Eye (tissue), 1 donor: Measurements from ENCODE around the gene JSRP1.
"Not testable (repeated sequence)": the region's sequence is repeated elsewhere in the genome, so short reads cannot be mapped to it uniquely, and the experiment has no call there.

Experiments
- DNase-seq: peaks from one replicate; pipeline ENCODE4 v3.0.0-alpha.2; 2015

Gene JSRP1

GRCh38 chr19:2282062-2282861, 26.0 kb upstream of the JSRP1 start, which contains the start of gene PEAK3:
TSS of gene PEAK3 (minus strand) at chr19:2282175. CDS start at chr19:2280931, 1,244 bp downstream.
- DNase-seq = peak; percentile 47

GRCh38 chr19:2281265-2282061, 25.2 kb upstream of the JSRP1 start:
- not testable (repeated sequence) for DNase-seq

- no peak for DNase-seq
These were observed 24.5 kb upstream of the JSRP1 start for GRCh38 chr19:2280633-2281264.

GRCh38 chr19:2278459-2279158, 22.4 kb upstream of the JSRP1 start:
- DNase-seq = no peak

- DNase-seq = no peak
These were observed 20.9 kb upstream of the JSRP1 start for GRCh38 chr19:2277138-2277537.

GRCh38 chr19:2276429-2276986, 20.3 kb upstream of the JSRP1 start:
- no peak for DNase-seq

DNA sequence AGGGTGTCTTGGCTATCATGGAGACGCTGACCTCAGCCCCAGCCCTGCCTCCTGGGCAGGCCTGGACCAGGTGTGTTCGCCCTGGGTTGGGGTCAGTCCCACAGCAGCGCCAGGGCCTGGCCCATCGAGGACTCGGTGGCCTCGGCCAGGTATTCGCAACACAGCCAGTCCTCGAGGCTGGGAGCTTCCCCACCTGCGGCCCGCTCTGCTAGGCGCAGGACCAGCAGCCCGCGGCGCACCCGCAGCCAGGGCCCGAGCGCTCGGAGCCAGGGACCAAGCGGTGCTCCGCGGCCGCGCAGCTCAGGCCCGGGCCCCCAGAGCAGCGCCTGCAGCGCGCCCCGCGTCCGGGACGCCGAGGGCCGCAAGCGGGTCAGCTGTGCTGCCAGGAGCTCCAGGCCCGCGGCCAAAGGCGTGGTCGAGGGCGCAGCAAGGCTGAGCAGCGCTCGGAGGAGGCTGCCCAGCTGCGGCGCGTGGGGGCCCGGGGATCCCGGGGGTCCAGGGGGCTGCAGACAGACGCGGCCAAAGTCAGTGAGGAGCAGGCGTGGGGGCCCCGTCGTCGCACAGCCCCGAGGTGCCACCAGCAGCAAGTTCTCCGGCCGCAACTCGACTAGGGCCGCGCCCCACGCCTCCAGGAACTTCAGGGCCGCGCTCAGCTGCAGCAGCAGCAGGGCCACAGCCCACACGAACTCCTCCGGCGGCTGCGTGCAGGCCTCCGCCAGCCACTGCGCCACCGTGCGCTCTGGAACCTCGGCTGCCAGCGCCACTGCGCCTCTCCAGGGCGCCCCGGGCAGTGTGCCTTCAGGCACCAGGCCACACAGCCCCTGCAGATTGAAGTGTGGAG, 19.6 kb upstream of the JSRP1 start:
- DNase-seq = no peak

GRCh38 chr19:2274931-2275535, 18.8 kb upstream of the JSRP1 start:
- peak; percentile 89 for DNase-seq

GRCh38 chr19:2274185-2274711, 18.0 kb upstream of the JSRP1 start:
- DNase-seq = no peak

DNA sequence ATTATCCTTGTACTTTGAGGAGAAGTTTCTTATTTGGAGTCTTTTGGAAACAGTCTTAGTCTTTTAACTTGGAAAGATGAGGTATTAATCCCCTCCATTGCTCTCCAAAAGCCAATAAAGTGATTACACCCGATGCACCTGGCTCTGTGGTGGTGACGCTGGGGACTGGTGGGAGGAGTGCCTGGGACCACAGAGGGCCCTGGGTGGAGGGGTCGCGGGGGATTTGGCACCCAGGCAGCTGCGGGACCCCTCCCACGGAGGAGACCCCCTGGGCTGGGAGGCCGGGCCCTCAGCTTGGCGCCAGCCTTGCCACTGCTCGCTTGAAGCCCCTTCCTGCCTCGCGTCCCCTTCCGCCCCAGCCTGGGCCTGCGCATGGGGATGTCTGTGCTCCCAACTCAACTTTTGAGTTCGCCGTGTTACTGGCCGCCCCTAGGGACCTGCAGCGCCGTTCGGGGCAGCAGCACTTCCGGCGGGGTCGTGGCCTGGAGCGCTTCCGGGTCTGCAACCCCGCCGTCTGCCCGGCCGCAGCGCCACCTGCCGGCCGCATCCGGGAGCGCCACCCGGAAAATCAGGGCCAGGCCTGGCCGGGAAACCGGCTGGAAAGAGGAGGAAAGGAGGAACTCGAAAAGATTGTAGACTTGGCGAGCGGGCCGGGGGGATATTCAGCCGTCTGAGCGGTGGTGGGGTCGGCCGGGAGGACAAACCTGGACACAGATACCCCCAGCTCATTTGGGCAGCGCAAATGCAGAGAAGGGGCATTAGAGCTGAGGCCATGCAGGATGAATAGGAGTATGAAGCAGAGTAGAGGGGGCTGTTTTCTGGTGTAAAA, 17.4 kb upstream of the JSRP1 start:
- peak; percentile 91 for DNase-seq

- DNase-seq = peak; percentile 24
These were observed 15.3 kb upstream of the JSRP1 start for GRCh38 chr19:2271234-2272103.

DNA sequence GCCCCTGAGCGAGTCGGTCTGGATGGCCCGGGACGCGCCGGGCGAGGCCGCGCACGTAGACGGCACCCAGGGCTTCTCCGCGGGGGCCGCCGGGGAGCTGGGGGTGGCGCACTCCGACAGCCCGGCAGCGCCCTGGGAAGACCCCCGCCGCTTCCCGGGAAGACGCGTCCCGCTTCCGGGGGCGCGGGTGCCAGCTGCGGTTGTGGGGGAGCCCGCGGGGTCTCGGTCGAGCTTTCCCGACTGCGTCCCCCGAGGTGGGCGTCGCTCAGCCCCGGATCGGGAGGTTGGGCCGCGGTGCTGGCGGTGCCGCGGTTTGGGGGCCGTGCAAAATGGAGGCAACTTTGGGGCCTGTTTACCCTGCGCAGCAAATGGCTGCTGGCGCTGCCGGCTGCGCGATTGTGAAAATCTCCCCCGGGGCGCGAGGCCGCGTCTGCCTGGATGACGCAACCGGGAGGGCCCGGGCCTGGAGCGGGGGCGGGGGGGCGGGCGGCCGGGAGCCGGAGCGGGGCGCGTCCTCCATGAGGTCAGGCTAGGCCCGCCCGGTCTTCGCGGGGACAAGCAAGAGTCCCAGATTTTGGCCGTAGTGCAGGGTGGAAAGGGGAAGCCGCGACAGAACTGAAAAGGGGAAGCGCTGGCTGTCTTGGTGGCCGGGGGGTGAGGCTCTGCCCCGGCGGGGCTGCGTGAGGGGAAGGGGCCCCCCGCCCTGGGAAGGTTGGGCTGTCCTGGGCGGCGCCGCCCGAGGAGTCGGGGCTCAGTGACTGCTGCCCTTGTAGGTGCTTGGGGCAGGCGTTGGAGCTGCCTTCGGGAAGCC, 14.4 kb upstream of the JSRP1 start:
- peak; percentile 79 for DNase-seq

DNA sequence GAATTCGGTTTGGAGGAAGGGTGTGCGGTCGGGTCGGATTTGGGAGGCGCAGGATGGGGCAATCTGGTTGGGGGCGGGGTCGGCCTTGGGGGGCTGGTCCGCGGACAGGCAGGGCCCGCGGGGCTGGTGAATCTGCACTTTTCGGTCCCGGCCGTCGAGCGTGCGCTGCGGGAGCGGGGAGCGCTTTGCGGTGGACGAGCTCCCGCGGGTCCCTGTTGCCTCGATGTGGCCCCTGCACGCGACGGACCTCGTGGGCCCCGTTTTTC, 13.9 kb upstream of the JSRP1 start:
- no peak for DNase-seq

GRCh38 chr19:2269244-2270156, 13.3 kb upstream of the JSRP1 start:
- DNase-seq = peak; percentile 99

- no peak for DNase-seq
These were observed 12.6 kb upstream of the JSRP1 start for GRCh38 chr19:2268861-2269243.

DNA sequence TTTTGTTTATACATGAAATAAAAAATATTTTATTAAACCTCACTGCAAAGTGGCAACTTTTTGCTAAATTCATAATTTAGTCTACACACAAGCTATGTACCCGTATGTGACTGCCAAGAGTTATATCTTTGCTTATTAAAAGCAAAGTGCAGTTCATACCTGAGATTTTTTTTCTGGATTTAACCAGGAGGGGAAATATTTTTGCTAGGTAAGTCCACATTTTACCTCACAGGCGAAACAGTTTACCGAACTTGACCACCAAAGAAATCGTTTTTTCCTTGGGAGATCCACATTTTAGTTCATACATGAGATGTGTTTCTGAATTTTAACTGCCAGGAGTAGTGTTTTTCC, 12.2 kb upstream of the JSRP1 start:
- DNase-seq = no peak
